T-helper 1 cell treated with Interleukin-12 subunit alpha and Interleukin-12 subunit beta and Interleukin-4 antibody, amounts not matched to agents 30 μg/mL and 1 μg/mL, for 36 hours (primary cell): ENCODE results near the gene ACTG2.
"Not testable (repeated sequence)": the region's sequence is repeated elsewhere in the genome, so short reads cannot be mapped to it uniquely, and the experiment has no call there.

Experiments
- H3K27ac Mint-ChIP-seq: one replicate; pipeline ENCODE4 v1.8.0; 2021; ENCODE audit warnings: mild to moderate bottlenecking, mixed read lengths
- H3K27me3 Mint-ChIP-seq: one replicate; pipeline ENCODE4 v1.8.0; 2021; ENCODE audit warnings: low read depth, mixed read lengths
- H3K36me3 Mint-ChIP-seq: one replicate; pipeline ENCODE4 v1.8.0; 2021; ENCODE audit warnings: low read depth, mixed read lengths
- H3K4me1 Mint-ChIP-seq: one replicate; pipeline ENCODE4 v1.8.0; 2021; ENCODE audit warnings: low read depth, mixed read lengths
- H3K4me3 Mint-ChIP-seq: one replicate; pipeline ENCODE4 v1.8.0; 2021; ENCODE audit warnings: mild to moderate bottlenecking, moderate library complexity, mixed read lengths
- H3K9me3 Mint-ChIP-seq: one replicate; pipeline ENCODE4 v1.8.0; 2021; ENCODE audit warnings: mixed read lengths

The ACTG2 gene

GRCh38 chr2:73886357-73886756, 6.5 kb upstream of the ACTG2 start:
- Mint-ChIP-seq H3K27ac (peak overlapping the region; percentile 65), H3K9me3 (peaks cover 5% of the 10 kb centered on the region), H3K27me3 (no peaks in the 10 kb centered on the region), H3K36me3 (peaks cover 2% of the 10 kb centered on the region), H3K4me1 (peaks cover 16% of the 10 kb centered on the region), H3K4me3 (no peak overlapping the region)

DNA sequence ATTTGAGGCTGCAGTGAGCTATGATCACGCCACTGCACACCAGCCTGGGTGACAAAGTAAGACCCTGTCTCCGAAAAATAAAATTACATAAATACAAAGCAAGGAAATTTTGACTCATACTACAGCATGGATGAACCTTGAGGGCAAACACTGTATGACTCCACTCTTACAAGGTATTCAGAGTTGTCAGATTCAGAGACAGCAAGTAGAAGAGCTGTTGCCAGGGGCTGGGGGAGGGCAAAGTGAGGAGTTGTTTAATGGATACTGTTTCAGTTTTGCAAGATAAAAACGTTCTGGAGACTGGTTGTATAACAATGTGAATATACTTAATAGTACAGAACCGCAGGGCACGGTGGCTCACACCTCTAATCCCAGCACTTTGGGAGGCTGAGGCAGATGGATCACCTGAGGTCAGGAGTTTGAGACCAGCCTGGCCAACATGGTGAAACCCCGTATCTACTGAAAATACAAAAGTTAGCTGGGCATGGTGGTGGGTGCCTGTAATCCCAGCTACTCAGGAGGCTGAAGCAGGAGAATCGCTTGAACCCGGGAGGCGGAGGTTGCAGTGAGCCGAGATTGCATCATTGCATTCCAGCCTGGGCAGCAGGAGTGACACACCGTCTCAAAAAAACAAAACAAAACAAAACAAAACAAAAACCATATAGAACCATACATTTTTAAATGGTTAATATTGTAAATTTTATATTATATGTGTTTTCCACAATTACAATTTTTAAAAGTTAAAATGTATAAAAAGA, 5.0 kb upstream of the ACTG2 start:
- H3K36me3 Mint-ChIP-seq, H3K27me3 Mint-ChIP-seq, H3K4me3 Mint-ChIP-seq, H3K9me3 Mint-ChIP-seq, H3K27ac Mint-ChIP-seq: not testable (repeated sequence)
- H3K4me1 Mint-ChIP-seq = peaks cover 16% of the 10 kb centered on the region

DNA sequence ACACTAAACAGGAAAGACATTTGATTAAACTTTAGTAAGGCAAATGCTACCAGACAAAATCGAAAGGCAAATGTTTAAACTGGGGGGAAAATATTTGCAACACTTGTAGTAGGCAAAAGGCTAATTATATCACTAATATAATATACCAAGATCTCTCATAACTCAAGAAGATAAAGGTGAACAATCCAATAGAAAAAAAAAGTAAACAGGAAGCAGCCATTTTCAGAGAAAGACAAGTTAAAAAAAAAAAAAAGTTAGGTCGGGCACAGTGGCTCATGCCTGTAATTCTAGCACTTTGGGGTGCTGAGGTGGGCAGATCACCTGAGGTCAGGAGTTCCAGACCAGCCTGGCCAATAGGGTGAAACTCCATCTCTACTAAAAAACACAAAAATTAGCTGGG, 4.4 kb upstream of the ACTG2 start:
- Mint-ChIP-seq H3K4me3 (no peak overlapping the region), H3K36me3 (peaks cover 2% of the 10 kb centered on the region), H3K27me3 (no peaks in the 10 kb centered on the region), H3K9me3 (peaks cover 5% of the 10 kb centered on the region), H3K27ac (peak overlapping the region; percentile 49), H3K4me1 (peaks cover 16% of the 10 kb centered on the region)

GRCh38 chr2:73889206-73889605, 3.6 kb upstream of the ACTG2 start:
- H3K4me1 Mint-ChIP-seq = peaks cover 18% of the 10 kb centered on the region
- no peaks in the 10 kb centered on the region for H3K27me3 Mint-ChIP-seq
- no peak overlapping the region for H3K27ac Mint-ChIP-seq
- peaks cover 5% of the 10 kb centered on the region for H3K9me3 Mint-ChIP-seq
- H3K36me3 Mint-ChIP-seq = peaks cover 2% of the 10 kb centered on the region
- no peak overlapping the region for H3K4me3 Mint-ChIP-seq

GRCh38 chr2:73890301-73891092, 2.3 kb upstream of the ACTG2 start:
- peaks cover 5% of the 10 kb centered on the region for H3K9me3 Mint-ChIP-seq
- peaks cover 2% of the 10 kb centered on the region for H3K36me3 Mint-ChIP-seq
- H3K27ac Mint-ChIP-seq = no peak overlapping the region
- H3K27me3 Mint-ChIP-seq = no peaks in the 10 kb centered on the region
- H3K4me1 Mint-ChIP-seq = peaks cover 30% of the 10 kb centered on the region
- H3K4me3 Mint-ChIP-seq = no peak overlapping the region

- peaks cover 2% of the 10 kb centered on the region for H3K36me3 Mint-ChIP-seq
- no peak overlapping the region for H3K4me3 Mint-ChIP-seq
- H3K27ac Mint-ChIP-seq = no peak overlapping the region
- H3K9me3 Mint-ChIP-seq = no peaks in the 10 kb centered on the region
- peaks cover 29% of the 10 kb centered on the region for H3K4me1 Mint-ChIP-seq
- H3K27me3 Mint-ChIP-seq = no peaks in the 10 kb centered on the region
Observed at GRCh38 chr2:73891276-73891901, 1.4 kb upstream of the ACTG2 start.

DNA sequence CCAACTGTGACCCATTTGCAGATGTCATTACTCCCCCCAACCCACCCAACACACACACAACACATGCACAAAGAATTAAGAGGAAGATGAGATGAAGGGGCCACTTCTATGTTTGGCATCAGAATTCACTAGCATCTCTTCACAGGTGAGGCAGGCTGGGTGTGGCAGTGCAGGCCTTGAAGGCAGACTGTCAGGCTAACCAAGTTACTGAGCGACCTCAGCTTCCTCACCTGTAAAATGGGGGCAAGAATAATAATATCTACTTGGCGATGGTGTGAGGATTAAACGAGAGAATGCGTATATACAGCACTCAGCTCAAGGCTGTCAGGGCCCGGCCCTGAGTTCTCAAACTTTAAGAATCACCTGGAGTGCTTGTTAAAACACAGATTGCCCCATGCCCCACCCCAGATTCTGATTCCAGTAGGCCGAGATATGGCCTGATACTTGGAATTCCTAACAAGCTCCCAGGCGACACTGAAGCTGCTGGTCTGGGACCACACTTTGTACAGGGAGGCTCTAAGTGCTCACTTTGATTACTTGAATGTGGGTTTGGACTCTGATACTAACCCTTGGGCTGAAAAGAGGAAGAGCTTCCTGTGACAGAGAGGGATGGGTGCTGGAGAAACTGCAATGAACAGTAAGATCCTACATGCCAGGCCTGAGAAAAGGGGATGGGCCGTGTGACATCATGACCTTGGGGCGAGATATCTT, 1.1 kb downstream of the ACTG2 start:
- Mint-ChIP-seq H3K27me3 (no peaks in the 10 kb centered on the region), H3K27ac (peak overlapping the region; percentile 5), H3K9me3 (no peaks in the 10 kb centered on the region), H3K4me1 (peaks cover 27% of the 10 kb centered on the region), H3K36me3 (no peaks in the 10 kb centered on the region), H3K4me3 (no peak overlapping the region)

DNA sequence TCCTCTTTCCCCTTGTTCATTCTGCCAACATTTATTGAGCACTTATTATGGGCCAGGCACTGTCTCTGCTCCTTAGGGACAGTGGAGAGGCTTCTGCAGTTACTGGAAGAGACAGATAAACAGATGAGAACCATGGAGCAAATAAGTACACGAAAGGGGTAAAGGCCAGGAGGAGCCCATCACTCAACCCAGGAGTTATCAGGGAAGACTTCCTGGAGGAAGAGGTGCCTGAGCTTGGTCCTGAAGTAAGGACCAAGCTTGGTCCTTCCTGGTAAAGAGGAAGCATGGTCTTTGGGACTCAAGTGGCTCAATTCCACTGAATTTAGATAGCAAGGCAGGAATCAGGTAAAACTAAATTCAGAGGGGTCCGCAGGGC, 1.7 kb downstream of the ACTG2 start:
- peak overlapping the region; percentile 5 for H3K27ac Mint-ChIP-seq
- no peaks in the 10 kb centered on the region for H3K36me3 Mint-ChIP-seq
- H3K9me3 Mint-ChIP-seq = no peaks in the 10 kb centered on the region
- H3K4me3 Mint-ChIP-seq = no peak overlapping the region
- peaks cover 27% of the 10 kb centered on the region for H3K4me1 Mint-ChIP-seq
- no peaks in the 10 kb centered on the region for H3K27me3 Mint-ChIP-seq

DNA sequence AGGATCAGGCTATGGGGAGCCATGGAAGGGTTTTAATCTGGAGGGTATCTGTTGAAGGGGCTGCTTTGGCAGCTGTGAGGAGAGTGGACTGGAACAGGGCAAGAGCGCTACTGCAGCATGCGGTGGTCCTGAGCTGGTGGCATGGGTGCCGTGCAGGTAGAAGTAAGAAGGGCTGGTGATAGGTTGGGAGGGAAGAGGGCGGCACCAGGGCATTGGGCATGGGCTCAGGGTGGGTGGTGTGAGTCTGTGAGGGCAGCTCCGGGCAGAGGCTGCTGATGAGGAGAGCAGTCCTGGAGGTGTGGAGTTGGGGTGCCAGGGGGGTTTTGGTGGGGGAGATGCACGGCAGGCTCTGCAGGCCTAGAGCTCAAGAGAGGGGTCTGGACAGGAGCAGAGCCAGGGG, 2.1 kb downstream of the ACTG2 start:
- Mint-ChIP-seq H3K27ac (peak overlapping the region; percentile 8), H3K4me3 (no peak overlapping the region), H3K4me1 (peaks cover 27% of the 10 kb centered on the region), H3K9me3 (no peaks in the 10 kb centered on the region), H3K27me3 (no peaks in the 10 kb centered on the region), H3K36me3 (no peaks in the 10 kb centered on the region)

DNA sequence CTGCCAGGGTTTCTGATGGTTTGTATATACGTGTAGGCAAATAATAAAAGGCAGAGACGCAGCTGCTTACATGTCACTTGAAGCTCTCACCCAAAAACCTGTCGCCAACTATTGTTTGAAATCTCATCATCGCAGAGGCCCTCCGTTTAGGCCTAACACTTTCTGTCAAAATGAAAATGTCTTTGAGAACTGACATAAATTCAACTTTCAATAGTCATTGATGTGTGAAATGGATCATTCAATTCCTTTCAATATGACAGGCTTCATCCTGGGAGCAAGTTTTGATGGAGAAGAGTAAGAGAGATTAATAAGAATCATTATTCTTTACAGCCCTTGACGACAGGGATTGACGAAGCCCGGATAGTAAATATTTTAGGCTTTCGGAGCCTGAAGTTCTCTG, 2.7 kb downstream of the ACTG2 start:
- Mint-ChIP-seq H3K36me3 (no peaks in the 10 kb centered on the region), H3K4me1 (peaks cover 27% of the 10 kb centered on the region), H3K9me3 (no peaks in the 10 kb centered on the region), H3K4me3 (no peak overlapping the region), H3K27me3 (no peaks in the 10 kb centered on the region), H3K27ac (no peak overlapping the region)

DNA sequence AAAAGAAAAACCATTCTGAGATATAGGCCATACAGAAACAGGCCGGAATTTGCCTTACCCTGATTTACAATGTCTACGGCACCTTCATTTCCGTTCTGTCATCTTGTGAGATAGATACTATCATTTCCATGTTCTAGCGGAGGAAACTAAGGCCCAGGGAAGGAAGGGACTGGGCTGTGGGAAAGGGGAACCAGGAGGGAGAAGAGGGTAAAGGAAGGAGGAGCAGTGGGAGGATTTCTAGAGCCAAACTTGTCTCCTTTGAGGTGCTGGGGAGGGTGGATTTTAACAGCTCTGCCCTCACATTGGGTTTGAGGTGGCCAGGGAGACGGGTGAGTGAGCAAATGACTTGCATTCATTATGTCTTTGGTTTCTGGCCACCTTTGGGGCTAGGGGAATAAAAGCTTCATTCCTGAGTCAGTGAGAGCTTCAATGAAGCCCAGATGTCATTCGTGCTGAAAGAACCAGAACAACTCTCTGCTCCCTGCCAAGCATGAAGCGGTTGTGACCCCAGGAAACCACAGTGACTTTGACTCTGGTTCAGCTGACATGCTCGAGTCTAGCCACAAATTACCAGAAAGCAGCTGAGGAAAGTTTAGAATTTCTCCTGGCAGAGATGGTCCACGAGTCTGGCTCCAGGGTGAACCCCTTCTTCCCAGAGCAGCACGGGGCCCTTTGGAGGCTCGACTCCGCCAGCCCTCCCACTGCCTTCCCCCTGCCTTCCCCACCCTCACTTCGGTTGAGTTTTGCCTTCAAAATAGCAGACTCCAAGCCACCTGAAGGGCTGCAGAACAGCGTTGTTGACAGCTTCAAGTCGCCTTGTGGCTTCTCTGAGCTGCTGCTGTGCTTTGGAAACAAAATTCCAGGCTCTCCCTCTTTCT, 3.8 kb downstream of the ACTG2 start:
- Mint-ChIP-seq H3K9me3 (no peaks in the 10 kb centered on the region), H3K4me3 (peak overlapping the region; percentile 59), H3K27me3 (no peaks in the 10 kb centered on the region), H3K4me1 (peaks cover 28% of the 10 kb centered on the region), H3K36me3 (no peaks in the 10 kb centered on the region), H3K27ac (peak overlapping the region; percentile 81)

DNA sequence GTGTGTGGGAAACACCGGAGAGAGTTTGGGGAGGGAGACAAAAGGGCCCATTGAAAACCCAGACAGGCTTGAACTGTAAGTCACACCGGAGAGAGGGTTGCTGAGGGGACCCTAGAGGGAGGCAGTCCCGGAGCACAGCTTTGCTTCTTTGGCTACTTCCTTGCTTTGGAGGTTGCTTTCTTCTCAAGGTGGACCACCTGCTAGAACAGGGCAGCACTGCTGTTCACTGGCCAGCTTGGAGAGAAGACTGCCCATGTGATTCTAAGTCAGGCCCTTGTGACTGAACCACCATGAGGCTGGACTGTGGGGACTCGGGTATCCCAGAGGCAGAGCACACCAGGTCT, 4.4 kb downstream of the ACTG2 start:
- H3K4me1 Mint-ChIP-seq = peaks cover 29% of the 10 kb centered on the region
- H3K27me3 Mint-ChIP-seq = no peaks in the 10 kb centered on the region
- H3K27ac Mint-ChIP-seq = peak overlapping the region; percentile 81
- H3K9me3 Mint-ChIP-seq = no peaks in the 10 kb centered on the region
- H3K36me3 Mint-ChIP-seq = no peaks in the 10 kb centered on the region
- no peak overlapping the region for H3K4me3 Mint-ChIP-seq

DNA sequence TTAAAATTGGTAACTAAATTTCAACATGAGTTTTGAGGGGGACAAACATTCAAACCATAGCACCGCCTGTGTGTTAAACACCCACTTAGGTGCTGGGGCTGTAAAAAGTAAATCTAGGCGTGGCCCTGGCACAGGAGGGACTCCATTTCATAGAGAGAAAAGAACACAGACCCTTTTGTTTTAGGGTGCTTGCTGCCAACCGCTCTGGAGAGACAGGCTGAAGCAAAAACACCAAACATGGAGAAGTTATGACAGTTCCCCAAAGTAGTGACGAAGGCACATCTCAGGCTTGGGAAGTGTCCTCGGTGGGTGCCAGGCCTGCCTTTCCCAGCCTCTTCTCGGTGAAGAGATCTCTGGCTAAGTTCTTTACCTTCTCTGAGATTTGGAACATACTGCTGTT, 5.1 kb downstream of the ACTG2 start:
- no peak overlapping the region for H3K27ac Mint-ChIP-seq
- no peaks in the 10 kb centered on the region for H3K27me3 Mint-ChIP-seq
- H3K4me1 Mint-ChIP-seq = peaks cover 29% of the 10 kb centered on the region
- no peaks in the 10 kb centered on the region for H3K36me3 Mint-ChIP-seq
- no peaks in the 10 kb centered on the region for H3K9me3 Mint-ChIP-seq
- H3K4me3 Mint-ChIP-seq = no peak overlapping the region

- no peak overlapping the region for H3K27ac Mint-ChIP-seq
- no peaks in the 10 kb centered on the region for H3K27me3 Mint-ChIP-seq
- no peaks in the 10 kb centered on the region for H3K36me3 Mint-ChIP-seq
- no peaks in the 10 kb centered on the region for H3K9me3 Mint-ChIP-seq
- peaks cover 21% of the 10 kb centered on the region for H3K4me1 Mint-ChIP-seq
- H3K4me3 Mint-ChIP-seq = no peak overlapping the region
Observed at GRCh38 chr2:73899801-73900336, 7.1 kb downstream of the ACTG2 start.
